ENCODE data around the gene TBC1D8. TPM values are rescaled to one million over a fixed set of nuclear protein-coding genes. Genes with fewer than 3 reads are reported as not detected.

TBC1D8 gene
- total RNA-seq, 1 donor from 2014 or later: 3.9 TPM

GRCh38 chr2:101187131-101187530, 35.9 kb upstream of the TBC1D8 start:
- no peak overlapping the region for H3K4me3 ChIP-seq
- no peaks in the 10 kb centered on the region for H3K79me2 ChIP-seq (ENCODE audit: low read depth)
- no peaks in the 10 kb centered on the region for H3K9me3 ChIP-seq (ENCODE audit: low read depth)
- no peaks in the 10 kb centered on the region for H3K36me3 ChIP-seq
- H3K4me2 ChIP-seq: no peak overlapping the region
- H3K36me3 Mint-ChIP-seq: no peaks in the 10 kb centered on the region
- no peak overlapping the region for H3K4me3 Mint-ChIP-seq
- no peak for DNase-seq (ENCODE audit: low spot score)
- H3K27me3 Mint-ChIP-seq (ENCODE audit: insufficient read depth, low read depth): peaks cover 2% of the 10 kb centered on the region
- no peaks in the 10 kb centered on the region for H4K20me1 ChIP-seq (ENCODE audit: low read depth)
- no peaks in the 10 kb centered on the region for H3F3A ChIP-seq (ENCODE audit: low read depth)
- no peak overlapping the region for H3K27ac Mint-ChIP-seq
- H3K4me1 Mint-ChIP-seq: no peaks in the 10 kb centered on the region
- TF ChIP-seq EZH2phosphoT487 (IDR thresholded peaks at IDR 0.05) (no peak), CTCF (IDR thresholded peaks at IDR 0.05) (no peak), EZH2 (IDR thresholded peaks at IDR 0.05) (no peak)
- H3K4me1 ChIP-seq: no peaks in the 10 kb centered on the region
- no peaks in the 10 kb centered on the region for H3K27me3 ChIP-seq
- no peak overlapping the region for H3K27ac ChIP-seq
- no peak overlapping the region for H2AFZ ChIP-seq (replicated peaks)
- H3K9ac ChIP-seq: no peak overlapping the region
- H3K9me3 Mint-ChIP-seq: no peaks in the 10 kb centered on the region

GRCh38 chr2:101185656-101186055, 34.5 kb upstream of the TBC1D8 start:
- Mint-ChIP-seq H3K36me3 (no peaks in the 10 kb centered on the region), H3K4me3 (no peak overlapping the region), H3K27ac (no peak overlapping the region), H3K9me3 (no peaks in the 10 kb centered on the region), H3K4me1 (no peaks in the 10 kb centered on the region), H3K27me3 (ENCODE audit: insufficient read depth, low read depth) (peaks cover 5% of the 10 kb centered on the region)
- Histone ChIP-seq H3K27ac (no peak overlapping the region), H3K9me3 (ENCODE audit: low read depth) (no peaks in the 10 kb centered on the region), H3K9ac (no peak overlapping the region), H2AFZ (replicated peaks) (peak overlapping the region; percentile 81), H3K4me3 (no peak overlapping the region), H3K36me3 (no peaks in the 10 kb centered on the region), H3K79me2 (ENCODE audit: low read depth) (no peaks in the 10 kb centered on the region), H3F3A (ENCODE audit: low read depth) (no peaks in the 10 kb centered on the region), H4K20me1 (ENCODE audit: low read depth) (no peaks in the 10 kb centered on the region), H3K4me2 (no peak overlapping the region), H3K27me3 (no peaks in the 10 kb centered on the region), H3K4me1 (no peaks in the 10 kb centered on the region)
- no peak for DNase-seq (ENCODE audit: low spot score)
- no peak for TF ChIP-seq CTCF (IDR thresholded peaks at IDR 0.05)
- TF ChIP-seq EZH2 (IDR thresholded peaks at IDR 0.05): no peak
- no peak for TF ChIP-seq EZH2phosphoT487 (IDR thresholded peaks at IDR 0.05)

GRCh38 chr2:101185085-101185484, 33.9 kb upstream of the TBC1D8 start:
- no peaks in the 10 kb centered on the region for H3F3A ChIP-seq (ENCODE audit: low read depth)
- peaks cover 5% of the 10 kb centered on the region for H3K27me3 Mint-ChIP-seq (ENCODE audit: insufficient read depth, low read depth)
- H3K27ac Mint-ChIP-seq: no peak overlapping the region
- peak overlapping the region; percentile 81 for H2AFZ ChIP-seq (replicated peaks)
- H3K9me3 ChIP-seq (ENCODE audit: low read depth): no peaks in the 10 kb centered on the region
- H3K79me2 ChIP-seq (ENCODE audit: low read depth): no peaks in the 10 kb centered on the region
- H3K4me1 ChIP-seq: no peaks in the 10 kb centered on the region
- H3K36me3 ChIP-seq: no peaks in the 10 kb centered on the region
- H3K4me1 Mint-ChIP-seq: no peaks in the 10 kb centered on the region
- H3K27ac ChIP-seq: no peak overlapping the region
- DNase-seq (ENCODE audit: low spot score): no peak
- H4K20me1 ChIP-seq (ENCODE audit: low read depth): no peaks in the 10 kb centered on the region
- no peak overlapping the region for H3K9ac ChIP-seq
- no peaks in the 10 kb centered on the region for H3K9me3 Mint-ChIP-seq
- H3K4me2 ChIP-seq: no peak overlapping the region
- no peaks in the 10 kb centered on the region for H3K36me3 Mint-ChIP-seq
- H3K27me3 ChIP-seq: no peaks in the 10 kb centered on the region
- H3K4me3 ChIP-seq: no peak overlapping the region
- no peak for TF ChIP-seq EZH2phosphoT487 (IDR thresholded peaks at IDR 0.05)
- no peak overlapping the region for H3K4me3 Mint-ChIP-seq

- Histone ChIP-seq H3K9ac (no peak overlapping the region), H3K4me3 (no peak overlapping the region), H3K27me3 (no peaks in the 10 kb centered on the region), H3K27ac (no peak overlapping the region), H3F3A (ENCODE audit: low read depth) (no peaks in the 10 kb centered on the region), H3K79me2 (ENCODE audit: low read depth) (no peaks in the 10 kb centered on the region), H3K9me3 (ENCODE audit: low read depth) (no peaks in the 10 kb centered on the region), H3K4me1 (no peaks in the 10 kb centered on the region), H4K20me1 (ENCODE audit: low read depth) (no peaks in the 10 kb centered on the region), H3K36me3 (no peaks in the 10 kb centered on the region), H3K4me2 (no peak overlapping the region), H2AFZ (replicated peaks) (no peak overlapping the region)
- no peak overlapping the region for H3K27ac Mint-ChIP-seq
- H3K4me3 Mint-ChIP-seq: no peak overlapping the region
- DNase-seq (ENCODE audit: low spot score): no peak
- H3K36me3 Mint-ChIP-seq: no peaks in the 10 kb centered on the region
- TF ChIP-seq CTCF (IDR thresholded peaks at IDR 0.05) (no peak), EZH2 (IDR thresholded peaks at IDR 0.05) (no peak), EZH2phosphoT487 (IDR thresholded peaks at IDR 0.05) (no peak)
- peaks cover 3% of the 10 kb centered on the region for H3K27me3 Mint-ChIP-seq (ENCODE audit: insufficient read depth, low read depth)
- H3K9me3 Mint-ChIP-seq: no peaks in the 10 kb centered on the region
- no peaks in the 10 kb centered on the region for H3K4me1 Mint-ChIP-seq
Observed at GRCh38 chr2:101179982-101180381, 28.8 kb upstream of the TBC1D8 start.

All from neural progenitor cell (in vitro differentiated cells).